Raji (cell line): ENCODE data around the gene CAAP1.

Experiments
- POLR2A ChIP-seq: IDR thresholded peaks from 2 replicates; pipeline ENCODE4 v1.6.1; 2011; ENCODE audit warnings: low read depth, low read length, control low read depth; ENCODE audit not compliant: insufficient read depth

CAAP1 gene

GRCh38 chr9:26880262-26880661, 12.3 kb downstream of the CAAP1 start:
- TF ChIP-seq POLR2A, result no peak

GRCh38 chr9:26870292-26870691, 22.3 kb downstream of the CAAP1 start:
- no peak for TF ChIP-seq POLR2A

DNA sequence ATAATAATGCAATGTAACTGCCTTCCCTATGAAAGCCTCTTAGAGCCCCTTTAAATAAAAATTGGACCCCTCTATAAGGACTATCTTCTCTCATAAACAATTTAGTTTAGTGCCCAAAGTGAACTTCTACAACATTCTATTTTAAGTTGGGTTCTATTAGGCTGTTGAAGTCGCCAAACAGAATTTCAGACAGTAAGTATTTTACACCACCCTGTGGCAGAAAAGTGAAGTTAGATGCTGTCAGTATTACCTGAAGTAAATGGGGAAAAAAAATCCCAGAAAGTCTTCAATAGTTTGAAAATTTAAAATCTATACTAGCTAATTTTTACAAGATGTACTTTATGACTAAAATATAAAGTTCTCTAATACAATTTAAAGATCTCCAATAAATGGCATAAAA, 29.5 kb downstream of the CAAP1 start:
- no peak for TF ChIP-seq POLR2A

GRCh38 chr9:26856413-26857032, 36.1 kb downstream of the CAAP1 start:
- no peak for TF ChIP-seq POLR2A

DNA sequence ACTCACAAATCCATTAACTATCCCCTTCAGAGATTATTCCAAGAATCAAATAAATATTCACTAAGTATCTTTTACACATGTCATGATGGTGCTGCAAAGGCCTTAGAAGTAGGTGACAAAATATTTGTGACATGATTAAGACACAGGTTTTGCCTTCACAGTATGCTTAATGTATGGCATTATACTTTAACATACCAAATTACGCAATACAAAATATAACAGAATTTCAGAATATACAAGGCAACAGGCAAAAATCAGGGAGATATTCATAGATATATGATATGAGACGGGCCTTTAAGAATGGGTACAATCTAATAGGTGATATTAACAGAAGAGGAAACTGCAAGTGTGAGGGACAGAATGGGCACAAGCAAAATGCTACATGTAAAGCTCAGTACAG, 41.6 kb downstream of the CAAP1 start:
- TF ChIP-seq POLR2A, result no peak

DNA sequence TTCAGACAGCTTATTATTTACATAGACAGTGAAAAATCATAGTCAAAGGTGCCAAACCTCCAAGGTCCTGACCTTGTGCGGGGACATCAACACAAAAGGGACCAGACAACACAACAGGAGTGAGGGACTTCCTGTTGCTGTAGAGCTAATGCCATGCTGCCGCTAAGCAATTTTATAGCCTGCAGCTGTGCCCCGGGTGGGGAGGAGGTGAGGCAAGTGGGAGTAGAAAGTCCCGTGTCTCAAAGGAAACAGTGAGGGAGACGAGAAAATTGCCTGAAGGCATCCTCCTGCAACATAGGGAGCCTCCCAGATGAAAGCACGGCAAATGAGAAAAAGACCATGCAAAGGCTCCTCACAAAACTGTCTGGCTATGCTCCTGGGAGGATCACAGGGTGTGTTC, 58.8 kb downstream of the CAAP1 start:
- TF ChIP-seq POLR2A, result no peak

GRCh38 chr9:26814799-26815198, 77.8 kb downstream of the CAAP1 start:
- TF ChIP-seq POLR2A, result no peak

GRCh38 chr9:26813247-26813646, 79.4 kb downstream of the CAAP1 start:
- no peak for TF ChIP-seq POLR2A

GRCh38 chr9:26812217-26812616, 80.4 kb downstream of the CAAP1 start:
- no peak for TF ChIP-seq POLR2A

DNA sequence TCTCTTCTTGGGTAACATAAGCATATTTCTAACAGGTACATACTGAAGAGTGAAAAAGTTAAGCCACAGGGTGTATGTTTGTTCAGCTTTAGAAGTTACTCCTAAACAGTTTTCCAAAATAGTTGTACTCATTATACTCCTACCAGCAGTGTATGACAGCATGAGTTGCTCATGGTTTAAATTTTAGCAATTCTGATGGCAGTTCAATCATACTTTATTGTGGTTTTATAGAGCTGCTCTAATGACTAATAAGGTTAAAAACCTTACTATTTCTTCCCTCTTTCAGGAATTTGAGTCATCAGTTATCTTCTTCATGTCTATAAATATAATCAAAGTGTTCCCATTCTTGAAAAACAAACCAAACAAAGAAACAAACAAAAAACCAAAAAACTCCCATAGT, 81.5 kb downstream of the CAAP1 start:
- TF ChIP-seq POLR2A, result no peak

DNA sequence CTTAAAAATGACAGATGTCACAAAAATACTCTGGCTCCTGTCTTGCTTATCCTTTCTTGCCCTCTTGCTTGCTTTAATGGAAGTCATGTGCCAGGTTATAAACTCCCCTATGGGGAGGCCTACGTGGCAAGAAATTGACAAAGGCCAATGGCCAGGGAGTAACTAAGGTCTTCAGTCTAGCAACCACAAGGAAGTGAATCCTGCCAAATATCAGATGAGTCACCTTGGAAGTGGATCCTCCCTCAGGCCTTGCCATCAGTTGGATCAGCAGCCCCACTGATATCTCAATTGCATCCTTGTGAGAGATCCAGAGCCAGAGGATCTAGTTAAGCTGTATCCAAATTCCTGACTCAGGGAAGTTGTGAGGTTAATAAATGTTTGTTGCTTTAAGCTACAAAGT, 82.8 kb downstream of the CAAP1 start:
- no peak for TF ChIP-seq POLR2A

DNA sequence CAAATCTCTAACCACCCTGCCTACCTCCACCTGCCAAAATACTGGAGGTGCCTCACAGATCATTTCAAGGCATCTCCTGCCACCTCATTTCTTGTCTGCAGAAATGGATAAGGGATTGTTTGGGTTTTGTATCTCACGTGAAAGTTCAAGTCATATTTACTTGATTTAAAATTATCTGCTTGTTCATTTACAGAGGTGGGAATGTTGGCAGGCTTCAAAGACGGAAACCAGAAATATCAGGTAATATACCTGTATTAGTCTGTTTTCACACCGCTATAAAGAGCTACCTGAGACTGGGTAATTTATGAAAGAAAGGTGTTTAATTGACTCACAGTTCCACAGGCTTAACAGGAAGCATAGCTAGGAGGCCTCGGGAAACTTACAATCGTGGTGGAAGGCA, 85.4 kb downstream of the CAAP1 start:
- no peak for TF ChIP-seq POLR2A

DNA sequence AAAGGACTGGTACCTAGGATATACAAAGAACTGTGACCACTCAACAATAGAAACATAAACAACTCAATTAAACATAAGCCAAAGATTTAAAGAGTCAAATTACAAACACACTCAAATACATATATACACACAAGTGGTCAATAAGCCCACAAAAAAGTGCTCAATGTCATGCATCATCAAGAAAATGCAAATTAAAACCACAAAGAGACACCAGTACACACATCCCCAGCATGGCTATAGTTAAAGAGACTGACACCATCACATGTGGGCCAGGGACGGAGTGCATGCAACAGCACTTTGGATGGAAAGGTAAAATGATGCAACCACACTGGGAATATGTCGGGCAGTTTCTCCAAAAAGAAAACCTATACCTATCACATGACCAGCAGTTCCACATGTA, 89.7 kb downstream of the CAAP1 start:
- TF ChIP-seq POLR2A, result no peak

GRCh38 chr9:26801772-26802171, 90.8 kb downstream of the CAAP1 start:
- TF ChIP-seq POLR2A, result no peak

GRCh38 chr9:26800322-26800721, 92.3 kb downstream of the CAAP1 start:
- TF ChIP-seq POLR2A, result no peak

DNA sequence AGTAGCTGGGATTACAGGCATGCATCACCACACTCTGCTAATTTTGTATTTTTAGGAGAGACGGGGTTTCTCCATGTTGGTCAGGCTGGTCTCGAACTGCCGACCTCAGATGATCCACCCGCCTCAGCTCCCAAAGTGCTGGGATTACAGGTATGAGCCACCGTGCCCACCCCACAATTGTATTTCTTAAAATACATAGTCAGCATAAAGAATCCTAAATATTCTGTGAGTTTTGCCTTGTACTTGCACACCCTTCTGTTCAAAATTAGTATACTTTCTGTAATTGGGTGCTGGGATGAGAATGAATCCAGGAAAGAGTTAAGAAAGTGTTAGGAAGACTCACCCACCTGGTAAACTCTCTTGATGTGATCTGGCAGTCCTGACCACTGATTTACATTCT, 101.3 kb downstream of the CAAP1 start:
- no peak for TF ChIP-seq POLR2A
